ENCODE measurements around the gene CFAP251. TPM values are rescaled to one million over a fixed set of nuclear protein-coding genes. Genes with fewer than 3 reads are reported as not detected.
A peak's percentile ranks its signal among the peaks of the same experiment; 100 is the strongest.

CFAP251 gene
- total RNA-seq, 1 experiment from 2014 or later, result 0.81 TPM

DNA sequence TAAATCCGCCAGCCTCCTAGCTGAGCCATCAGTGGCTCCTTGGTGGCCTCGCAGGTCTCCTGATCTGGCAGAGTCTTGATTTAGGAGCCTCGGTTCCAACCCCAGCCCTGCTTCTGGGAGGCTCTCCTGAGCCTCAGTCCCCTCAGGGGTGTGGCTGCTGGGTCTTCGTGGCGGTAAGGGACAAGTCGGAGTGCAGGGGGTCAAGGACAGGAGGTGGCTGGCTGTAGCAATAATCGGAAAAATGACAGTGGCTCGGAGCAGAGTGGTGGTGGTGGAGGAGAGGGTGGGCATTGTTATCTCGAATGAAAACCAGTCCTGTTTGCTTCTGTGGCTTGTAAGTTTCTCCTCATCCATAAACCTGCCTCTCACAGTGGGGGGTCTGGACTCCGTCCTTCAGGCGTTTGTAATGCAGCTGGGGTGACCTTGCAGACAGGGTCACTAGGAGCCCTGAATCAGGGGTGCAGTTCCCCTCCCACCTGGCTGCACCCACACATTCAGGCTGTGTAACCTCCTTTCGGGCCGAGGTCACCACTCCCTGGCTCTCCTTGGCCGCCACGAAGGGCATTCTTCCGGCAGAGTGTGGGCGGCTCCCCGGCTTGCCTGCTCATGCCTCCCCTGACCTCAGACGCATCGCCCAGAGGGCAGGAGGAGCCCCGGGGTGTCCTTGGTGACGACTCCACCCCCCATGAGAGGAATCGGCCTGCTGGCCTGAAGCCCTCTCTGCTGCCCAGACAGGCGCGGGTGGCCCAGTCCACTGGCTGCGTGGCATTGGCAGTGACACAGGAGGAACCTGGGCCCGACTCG is 111.4 kb downstream of the CFAP251 start:
- H3K18ac ChIP-seq (ENCODE audit: insufficient read length, low read depth, low read length), result no peak overlapping the region
- no peak overlapping the region for H4K5ac ChIP-seq (ENCODE audit: insufficient read length, low read depth, low read length)
- H3K23me2 ChIP-seq (ENCODE audit: insufficient read length, low read depth, low read length, poor library complexity, severe bottlenecking), result no peaks in the 10 kb centered on the region
- H2AFZ ChIP-seq (ENCODE audit: low read length), result no peak overlapping the region
- peaks cover 2% of the 10 kb centered on the region; the same call in 1 of the 2 replicates for H3K79me2 ChIP-seq (ENCODE audit: insufficient read depth, low read length)
- no peak overlapping the region for H2BK20ac ChIP-seq (ENCODE audit: low read depth, low read length, poor library complexity, severe bottlenecking)
- WGBS (ENCODE audit: extremely low coverage, insufficient read length, low lambda C conversion rate), result no CpG with 5 or more reads among the region's 28 CpGs
- no peak overlapping the region for H4K91ac ChIP-seq (ENCODE audit: insufficient read length, low read depth, low read length)
- Mint-ChIP-seq H3K27me3 (ENCODE audit: low read depth) (no peaks in the 10 kb centered on the region), H3K4me3 (no peak overlapping the region), H3K27ac (peak overlapping the region in 1 of 3 experiments; percentile 70; a peak in 2 of 7 replicates), H3K36me3 (ENCODE audit: insufficient read depth in 1 of 3, low read depth in 3 of 3) (peaks cover 1 to 10% (median 4%) of the 10 kb centered on the region in 3 experiments; a peak in 4 of 7 replicates), H3K9me3 (no peaks in the 10 kb centered on the region), H3K4me1 (peaks cover 29 to 32% of the 10 kb centered on the region in 2 experiments)
- H2BK5ac ChIP-seq (ENCODE audit: insufficient read length, low read length), result no peak overlapping the region
- H3K9ac ChIP-seq (ENCODE audit: extremely low read depth, insufficient read length, low read length), result no peak overlapping the region
- no peak overlapping the region for H3T11ph ChIP-seq (ENCODE audit: low read length)
- H2BK12ac ChIP-seq (ENCODE audit: insufficient read length, low read depth, low read length), result no peak overlapping the region
- no peaks in the 10 kb centered on the region for H3K27me3 ChIP-seq (ENCODE audit: insufficient read depth, low read length)
- no peak overlapping the region for H3K14ac ChIP-seq (ENCODE audit: insufficient read depth, low read length)
- H3K23ac ChIP-seq (ENCODE audit: insufficient read length, low read depth, low read length), result no peak overlapping the region
- no peak overlapping the region for H2BK120ac ChIP-seq (ENCODE audit: low read depth, low read length, poor library complexity, severe bottlenecking)
- H3K27ac ChIP-seq (ENCODE audit: insufficient read length, low read depth, low read length), result no peak overlapping the region
- no peak overlapping the region for H3K4ac ChIP-seq (ENCODE audit: low read depth, low read length)
- no peak overlapping the region for H2AK5ac ChIP-seq (ENCODE audit: insufficient read length, low read length)
- peaks cover 7% of the 10 kb centered on the region for H3K79me1 ChIP-seq (ENCODE audit: insufficient read depth, low read depth, low read length, poor library complexity, severe bottlenecking)
- no peaks in the 10 kb centered on the region for H3K4me1 ChIP-seq (ENCODE audit: insufficient read depth, low read length)
- H2BK15ac ChIP-seq (ENCODE audit: low read depth, low read length), result no peak overlapping the region
- H3K4me2 ChIP-seq (ENCODE audit: insufficient read depth, insufficient read length, low read length), result no peak overlapping the region
- no peak for TF ChIP-seq CTCF (conservative IDR thresholded peaks at IDR 0.05)
- DNase-seq, result no peak
- peaks cover 3% of the 10 kb centered on the region for H4K20me1 ChIP-seq (ENCODE audit: control insufficient read depth, insufficient read depth, insufficient read length)
- no peak overlapping the region for H4K8ac ChIP-seq (replicated peaks; ENCODE audit: insufficient read length, low read depth, low read length)
- H3K9me3 ChIP-seq (ENCODE audit: control insufficient read depth, low read depth, low read length), result no peaks in the 10 kb centered on the region
- H3K56ac ChIP-seq (ENCODE audit: insufficient read length, low read depth, low read length), result no peak overlapping the region

All from H9 (cell line).